ENCODE measurements around the gene GADD45G.
A peak's percentile ranks its signal among the peaks of the same experiment; 100 is the strongest.

GADD45G gene

GRCh38 chr9:89609426-89610006, 4.7 kb downstream of the GADD45G start:
- no peak for DNase-seq

DNA sequence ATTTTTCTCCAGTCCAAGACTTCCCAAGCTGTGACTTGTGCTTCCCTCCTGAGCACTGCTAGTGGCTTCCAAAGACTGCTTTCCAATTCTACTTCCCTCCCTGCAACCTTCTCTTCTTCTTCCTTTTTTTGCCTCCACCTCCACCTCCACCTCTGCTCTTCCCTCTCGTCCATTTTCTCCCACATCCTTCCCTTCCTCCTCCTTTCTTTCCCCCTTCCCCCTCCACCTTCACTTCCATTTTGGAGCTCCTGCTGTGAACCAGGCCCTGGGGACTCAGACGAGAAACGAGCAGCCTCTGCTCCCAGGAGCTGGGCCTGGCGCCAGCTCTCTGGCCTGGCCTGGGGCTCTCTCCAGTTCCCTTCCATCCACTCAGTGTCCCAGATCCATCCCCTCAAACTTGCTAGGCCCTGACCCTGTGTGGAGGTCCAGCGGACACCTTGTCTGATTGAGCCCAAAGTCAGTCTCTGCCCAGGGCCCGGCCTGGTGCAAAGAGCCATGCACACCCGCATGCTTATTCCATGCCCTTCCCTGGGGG, 5.6 kb downstream of the GADD45G start:
- DNase-seq: no peak

DNA sequence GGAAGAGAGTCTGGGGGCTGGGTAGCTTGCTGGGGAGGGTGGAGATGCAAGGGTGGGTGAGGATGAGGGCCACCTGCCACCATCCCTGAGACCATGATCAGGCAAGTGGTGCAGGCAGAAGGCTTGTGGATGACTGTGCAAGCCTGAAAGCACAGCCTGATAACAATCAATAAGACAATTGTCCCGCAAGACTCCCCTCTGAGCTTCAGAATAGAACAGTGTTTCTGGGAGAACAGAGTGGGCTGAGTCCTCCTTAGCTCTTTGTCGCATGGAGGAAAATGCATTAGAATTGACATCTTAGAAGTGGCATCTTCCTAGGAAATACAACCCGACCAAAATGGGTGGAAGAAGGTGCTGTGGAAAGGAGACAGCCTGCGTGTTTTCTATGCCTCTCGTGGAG, 6.6 kb downstream of the GADD45G start:
- no peak for DNase-seq

- no peak for DNase-seq
Observed at GRCh38 chr9:89612566-89613278, 7.9 kb downstream of the GADD45G start.

- peak; percentile 48 for DNase-seq
Observed at GRCh38 chr9:89613912-89614892, 9.4 kb downstream of the GADD45G start.

DNA sequence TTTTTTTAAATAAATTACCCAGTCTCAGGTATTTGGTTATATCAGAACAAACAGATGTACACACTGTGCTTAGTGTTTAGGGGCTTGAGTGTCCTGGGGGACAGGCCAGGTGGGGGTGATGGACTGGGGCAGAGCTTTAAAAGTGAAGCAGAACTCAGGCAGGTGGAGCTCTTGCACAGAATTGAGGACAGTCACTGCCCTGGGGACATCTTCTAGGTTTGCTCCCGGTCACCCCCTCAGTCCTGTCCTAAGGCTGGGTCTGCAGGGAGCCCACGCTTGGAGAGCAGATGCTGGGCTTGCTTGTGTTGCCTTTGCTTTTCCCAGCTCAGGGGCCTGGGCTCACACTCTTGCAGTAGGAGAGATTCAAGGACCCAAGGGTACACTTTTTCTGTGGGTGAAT, 10.8 kb downstream of the GADD45G start:
- no peak for DNase-seq

DNA sequence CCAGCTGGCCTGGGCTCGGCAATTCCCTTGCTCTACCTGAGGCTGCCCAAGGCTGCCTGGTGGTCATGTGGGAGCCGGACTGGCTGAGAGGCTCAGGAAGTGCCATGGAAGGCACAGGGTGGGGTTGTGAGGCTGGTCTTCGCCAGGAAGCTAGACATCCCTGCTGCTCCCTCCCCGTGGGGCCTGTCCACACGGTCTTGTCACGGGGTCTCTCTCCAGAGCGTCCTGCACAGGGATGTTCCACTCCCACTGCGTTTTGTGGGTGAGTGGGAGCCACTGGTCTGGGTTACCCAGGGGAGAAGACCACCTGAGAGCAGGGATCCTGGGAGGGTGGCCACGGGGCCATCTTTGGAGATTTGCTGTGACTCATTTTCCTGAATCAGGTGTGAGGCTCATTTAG, 11.6 kb downstream of the GADD45G start:
- no peak for DNase-seq

DNA sequence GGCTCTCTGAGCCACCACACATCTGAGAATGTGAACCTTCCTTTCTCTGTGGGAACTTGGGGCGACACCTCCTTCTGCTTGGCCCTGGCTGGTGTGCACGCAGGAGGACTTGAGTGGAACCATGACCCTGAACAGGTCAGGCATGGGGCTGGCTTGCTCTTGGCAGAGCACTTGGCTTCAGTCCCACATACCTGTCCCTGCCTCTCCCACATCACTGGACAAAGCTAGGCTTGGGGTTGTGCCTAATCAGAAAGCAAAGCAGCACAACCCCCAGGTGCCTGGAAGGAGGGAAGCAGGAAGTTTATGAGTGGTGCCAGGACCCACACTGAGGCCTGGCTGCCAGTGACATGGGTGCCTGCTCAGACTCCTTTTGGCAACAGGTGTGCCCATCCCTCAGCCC, 13.2 kb downstream of the GADD45G start:
- no peak for DNase-seq

DNA sequence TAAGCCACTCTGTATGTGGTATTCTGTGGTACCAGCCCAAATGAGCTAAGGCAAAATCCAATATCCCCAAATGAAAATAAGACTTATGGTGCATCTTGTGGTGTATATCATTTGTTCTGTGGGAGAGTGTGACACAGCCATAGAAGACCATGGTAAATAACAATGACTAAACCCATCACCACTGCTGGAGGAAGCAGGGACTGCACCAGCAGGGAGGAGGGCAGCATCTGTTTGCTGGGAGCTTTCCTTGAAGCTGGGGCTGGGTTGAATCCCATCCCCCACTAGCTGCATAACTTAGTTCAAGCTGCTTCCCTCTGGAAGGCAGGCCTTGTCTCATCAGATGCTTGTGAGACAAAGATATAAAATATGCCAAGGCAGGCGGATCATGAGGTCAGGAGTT, 14.2 kb downstream of the GADD45G start:
- no peak for DNase-seq

DNA sequence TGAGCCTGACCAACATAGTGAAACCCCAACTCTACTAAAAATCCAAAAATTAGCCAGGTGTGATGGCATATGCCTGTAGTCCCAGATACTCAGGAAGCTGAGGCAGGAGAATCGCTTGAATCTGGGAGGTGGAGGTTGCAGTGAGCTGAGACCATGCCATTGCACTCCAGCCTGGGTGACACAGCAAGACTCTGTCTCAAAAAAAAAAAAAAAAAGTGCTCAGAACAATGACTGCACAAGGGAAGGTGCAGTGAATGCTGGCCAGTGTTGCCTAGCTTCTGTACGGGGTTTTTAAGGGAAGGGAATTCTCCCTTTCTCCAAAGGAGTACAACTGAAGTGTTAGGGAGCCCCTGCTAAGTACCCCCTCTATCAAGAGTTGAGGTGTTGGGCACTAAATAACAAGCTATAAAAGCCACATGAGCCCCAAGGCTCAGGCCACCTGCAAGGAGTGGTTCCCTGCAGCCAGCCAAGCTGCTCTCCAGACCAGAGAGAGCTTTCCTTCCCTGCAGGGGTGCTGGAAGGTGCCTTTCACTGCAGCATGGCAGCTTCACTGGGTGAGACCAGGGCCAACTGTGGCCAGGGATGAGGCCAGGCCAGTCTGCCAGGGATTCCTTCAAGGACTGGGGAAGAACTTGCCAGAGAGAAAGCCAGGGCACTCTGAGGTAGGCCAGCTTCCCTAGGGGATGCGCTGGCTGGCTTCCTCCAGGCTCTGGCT, 14.8 kb downstream of the GADD45G start:
- DNase-seq: no peak

DNA sequence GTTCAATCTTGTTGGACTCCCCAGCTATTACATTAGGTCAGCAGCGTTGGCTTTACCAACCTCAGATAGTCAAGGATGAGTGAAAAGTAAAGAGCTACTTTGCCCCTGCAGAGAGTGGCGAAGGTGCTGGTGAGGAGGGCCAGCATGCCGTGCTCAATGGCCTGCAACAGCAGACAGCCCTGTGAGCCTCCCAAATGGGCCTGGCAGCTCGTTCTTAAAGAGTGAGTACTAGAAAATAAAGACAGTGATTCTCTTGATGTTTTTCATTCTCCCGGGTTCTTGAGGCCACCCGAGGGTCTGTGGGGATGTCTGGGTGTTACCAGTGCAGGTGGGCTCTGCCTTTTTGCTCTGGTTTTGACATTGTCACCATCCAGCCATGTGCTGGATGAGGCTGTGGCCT, 16.2 kb downstream of the GADD45G start:
- DNase-seq: no peak

DNA sequence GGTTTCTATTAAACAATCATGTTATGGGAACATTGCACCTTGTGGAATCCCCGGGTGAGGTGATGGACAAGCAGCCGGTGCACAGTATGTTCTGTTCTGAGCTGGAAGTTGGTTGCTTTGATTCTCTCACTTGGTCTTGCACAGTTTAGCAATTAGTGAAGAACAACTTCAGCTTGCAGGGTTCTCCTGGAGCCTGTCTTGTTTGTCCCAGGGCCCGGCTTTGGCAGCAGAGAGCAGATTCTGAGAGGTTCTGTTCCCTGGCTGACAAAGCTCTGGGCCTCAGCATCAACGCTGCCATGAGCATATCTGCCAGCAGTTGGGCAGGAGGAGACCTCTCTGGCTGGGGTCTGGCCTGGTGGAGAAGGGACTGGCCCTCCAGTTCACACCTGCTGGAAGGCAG, 16.9 kb downstream of the GADD45G start:
- no peak for DNase-seq

GRCh38 chr9:89622933-89623861, 18.4 kb downstream of the GADD45G start:
- no peak for DNase-seq

GRCh38 chr9:89623925-89624420, 19.2 kb downstream of the GADD45G start:
- DNase-seq: no peak

GRCh38 chr9:89625721-89626687, 21.2 kb downstream of the GADD45G start:
- no peak for DNase-seq

GRCh38 chr9:89626741-89627265, 22.0 kb downstream of the GADD45G start:
- no peak for DNase-seq

- DNase-seq: no peak
Observed at GRCh38 chr9:89628601-89629000, 23.8 kb downstream of the GADD45G start.

GRCh38 chr9:89629081-89629976, 24.5 kb downstream of the GADD45G start:
- no peak for DNase-seq

GRCh38 chr9:89630508-89630907, 25.7 kb downstream of the GADD45G start:
- DNase-seq: no peak

Measured in fibroblast of skin of abdomen (primary cell).